Measurements from ENCODE around the gene ENTPD5.

GRCh38 chr14:73955674-73956073, 63.4 kb downstream of the ENTPD5 start:
- TF ChIP-seq CTCF (IDR thresholded peaks at IDR 0.05) (no peak), POLR2A (IDR thresholded peaks at IDR 0.05) (no peak)

Data from stomach (tissue), 4 donors.